ENCODE data around the gene PRKG1. TPM values are rescaled to one million over a fixed set of nuclear protein-coding genes. Genes with fewer than 3 reads are reported as not detected.

PRKG1 gene
- total RNA-seq, result under 1 TPM in 1 of 2 donors, not detected in 1; 0.42 TPM

DNA sequence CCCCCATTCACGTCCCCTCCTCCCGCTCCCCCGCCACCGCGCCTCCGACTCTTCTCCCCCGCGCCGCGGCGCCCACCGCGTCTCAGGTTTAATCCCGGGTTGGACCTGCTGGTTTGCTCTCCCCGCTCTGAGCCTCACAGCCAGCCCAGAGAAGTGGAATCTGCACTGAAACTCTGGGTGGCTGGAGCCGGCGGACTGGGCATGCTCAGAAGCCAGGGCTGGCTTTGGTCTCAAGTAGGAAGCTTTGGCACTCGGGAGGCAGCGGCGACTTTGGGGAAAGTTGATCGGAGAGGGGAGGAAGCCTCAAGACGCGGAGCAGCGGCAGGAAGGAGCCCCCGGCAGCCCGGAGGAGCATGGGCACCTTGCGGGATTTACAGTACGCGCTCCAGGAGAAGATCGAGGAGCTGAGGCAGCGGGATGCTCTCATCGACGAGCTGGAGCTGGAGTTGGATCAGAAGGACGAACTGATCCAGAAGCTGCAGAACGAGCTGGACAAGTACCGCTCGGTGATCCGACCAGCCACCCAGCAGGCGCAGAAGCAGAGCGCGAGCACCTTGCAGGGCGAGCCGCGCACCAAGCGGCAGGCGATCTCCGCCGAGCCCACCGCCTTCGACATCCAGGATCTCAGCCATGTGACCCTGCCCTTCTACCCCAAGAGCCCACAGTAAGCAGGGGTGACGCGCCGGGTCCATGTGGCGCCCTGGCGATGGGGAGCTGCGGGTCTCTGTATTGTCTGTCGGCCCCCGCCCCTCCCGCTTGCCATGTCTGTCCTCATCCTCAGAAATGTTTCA is at the start of gene PRKG1:
TSS of gene PRKG1 (plus strand) at position 250 of the 791 bp plus-strand sequence.
- peak; percentile 35 for ATAC-seq (replicated peaks)

DNA sequence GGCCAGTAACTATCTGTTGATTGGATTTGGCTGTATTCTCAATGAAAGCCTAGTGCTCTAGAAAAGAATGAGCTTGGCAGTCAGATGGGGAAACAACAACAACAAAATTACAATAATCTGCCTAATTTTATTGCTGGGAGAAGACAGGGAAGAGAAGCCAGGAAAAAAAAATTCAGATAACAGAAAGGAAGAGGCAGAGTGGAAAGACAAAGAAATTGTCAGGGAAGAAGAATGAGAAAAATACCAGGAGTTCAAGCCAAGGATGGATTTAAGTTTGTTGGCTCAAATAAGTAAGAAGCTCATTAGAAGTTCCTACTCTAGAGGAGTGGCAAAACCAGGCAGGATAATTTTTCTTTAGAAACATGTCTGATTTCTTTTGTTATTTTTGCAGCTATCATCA is 45.9 kb upstream of the PRKG1 start:
- Mint-ChIP-seq H3K36me3 (ENCODE audit: low read depth) (no peaks in the 10 kb centered on the region), H3K4me1 (no peaks in the 10 kb centered on the region), H3K4me3 (no peak overlapping the region), H3K9me3 (no peaks in the 10 kb centered on the region), H3K27ac (no peak overlapping the region), H3K27me3 (peaks cover 8% of the 10 kb centered on the region)
- ATAC-seq (replicated peaks), result no peak

More for the DNA sequence above, at the start of gene PRKG1:
- H3K9me3 Mint-ChIP-seq, result no peaks in the 10 kb centered on the region
- no peaks in the 10 kb centered on the region for H3K4me1 Mint-ChIP-seq
- peaks cover 41% of the 10 kb centered on the region for H3K27me3 Mint-ChIP-seq
- no peaks in the 10 kb centered on the region for H3K36me3 Mint-ChIP-seq (ENCODE audit: low read depth)
- peak within 1 kb of the TSS; percentile 74 for H3K4me3 Mint-ChIP-seq
- H3K27ac Mint-ChIP-seq, result no peak within 1 kb of the TSS

DNA sequence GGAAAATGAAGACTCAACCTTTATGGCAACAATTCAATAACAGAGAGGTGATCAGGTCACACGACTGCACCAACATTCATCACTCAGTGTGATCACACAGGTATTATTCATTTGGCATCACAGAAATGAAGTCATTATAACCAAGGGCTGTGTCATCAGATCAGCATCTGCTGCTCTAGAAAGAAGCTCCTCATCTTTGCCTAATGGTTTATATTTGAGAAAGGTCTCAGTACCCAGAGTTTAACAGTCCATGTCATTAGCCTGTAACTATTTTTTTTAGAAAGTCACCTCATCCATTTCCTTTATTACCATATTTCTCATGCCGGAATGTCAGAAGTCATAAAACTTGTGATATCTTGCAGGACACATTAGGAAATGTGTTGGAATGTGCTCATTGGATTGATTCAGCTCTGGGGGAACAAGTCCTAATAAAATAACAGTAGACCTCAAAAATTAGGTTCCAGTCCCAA is 45.1 kb upstream of the PRKG1 start:
- no peak for ATAC-seq (replicated peaks)
- Mint-ChIP-seq H3K4me1 (no peaks in the 10 kb centered on the region), H3K27me3 (peaks cover 8% of the 10 kb centered on the region), H3K27ac (no peak overlapping the region), H3K4me3 (no peak overlapping the region), H3K9me3 (no peaks in the 10 kb centered on the region), H3K36me3 (ENCODE audit: low read depth) (no peaks in the 10 kb centered on the region)

DNA sequence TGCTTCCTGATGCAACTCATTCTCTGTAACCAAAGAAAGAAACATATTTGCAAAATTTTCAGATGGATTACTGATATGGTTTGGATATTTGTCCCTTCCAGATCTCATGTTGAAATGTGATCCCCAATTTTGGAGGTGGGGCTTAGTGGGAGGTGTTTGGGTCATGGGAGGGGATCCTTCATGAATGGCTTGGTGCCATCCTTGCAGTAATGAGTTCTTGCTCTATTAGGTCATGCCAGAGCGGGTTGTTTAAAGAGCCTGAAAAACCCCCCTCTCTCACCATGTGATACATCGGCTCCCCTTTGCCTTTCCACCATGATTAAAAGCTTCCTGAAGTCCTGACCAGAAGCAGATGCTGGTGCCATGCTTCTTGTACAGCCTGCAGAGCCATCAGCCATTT is 43.8 kb upstream of the PRKG1 start:
- Mint-ChIP-seq H3K27ac (no peak overlapping the region), H3K27me3 (peaks cover 12% of the 10 kb centered on the region), H3K4me1 (no peaks in the 10 kb centered on the region), H3K36me3 (ENCODE audit: low read depth) (no peaks in the 10 kb centered on the region), H3K9me3 (no peaks in the 10 kb centered on the region), H3K4me3 (no peak overlapping the region)
- no peak for ATAC-seq (replicated peaks)

DNA sequence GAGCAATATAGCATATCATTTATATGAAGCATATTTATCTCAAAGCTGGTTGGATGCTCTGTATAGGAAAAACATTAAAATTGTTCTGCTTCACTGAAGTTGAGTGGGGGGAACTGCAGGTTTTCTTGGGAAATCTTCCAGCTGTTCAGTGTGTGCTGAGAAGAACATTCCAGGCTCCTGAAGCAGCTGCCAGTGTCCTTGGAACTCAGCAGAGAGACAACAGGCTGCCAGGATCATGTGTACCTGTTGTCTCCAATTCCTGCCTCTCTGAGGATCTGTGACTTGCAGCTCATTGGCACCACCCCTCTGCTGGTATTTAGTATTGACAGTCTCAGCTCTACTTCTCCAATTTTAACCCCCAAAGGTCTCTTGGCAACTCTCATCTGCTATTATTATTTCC is 42.3 kb upstream of the PRKG1 start:
- no peak for ATAC-seq (replicated peaks)
- H3K27ac Mint-ChIP-seq, result no peak overlapping the region
- no peaks in the 10 kb centered on the region for H3K36me3 Mint-ChIP-seq (ENCODE audit: low read depth)
- no peaks in the 10 kb centered on the region for H3K4me1 Mint-ChIP-seq
- no peak overlapping the region for H3K4me3 Mint-ChIP-seq
- H3K9me3 Mint-ChIP-seq, result no peaks in the 10 kb centered on the region
- H3K27me3 Mint-ChIP-seq, result peaks cover 12% of the 10 kb centered on the region

DNA sequence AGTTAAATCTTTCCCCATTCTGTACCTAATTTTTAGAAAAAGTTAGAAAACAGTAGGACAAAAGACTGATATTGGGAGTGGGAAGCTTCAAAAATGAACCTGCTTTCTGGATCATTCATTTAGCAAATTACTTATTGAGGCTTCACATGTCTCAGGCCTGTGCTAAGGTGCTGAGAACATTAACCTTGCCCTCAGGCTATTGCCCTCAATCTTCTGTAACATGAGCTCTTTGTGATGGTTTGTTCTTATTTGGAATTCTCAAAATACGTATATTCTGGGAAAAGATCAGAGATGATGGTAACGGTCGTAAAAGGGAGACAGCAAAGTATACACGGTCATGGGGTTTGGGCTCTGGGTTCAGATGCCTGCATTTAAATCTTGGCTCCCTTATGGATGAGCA is 39.5 kb upstream of the PRKG1 start:
- H3K36me3 Mint-ChIP-seq (ENCODE audit: low read depth), result no peaks in the 10 kb centered on the region
- H3K27ac Mint-ChIP-seq, result no peak overlapping the region
- no peaks in the 10 kb centered on the region for H3K4me1 Mint-ChIP-seq
- no peak for ATAC-seq (replicated peaks)
- H3K27me3 Mint-ChIP-seq, result peaks cover 12% of the 10 kb centered on the region
- no peaks in the 10 kb centered on the region for H3K9me3 Mint-ChIP-seq
- no peak overlapping the region for H3K4me3 Mint-ChIP-seq

DNA sequence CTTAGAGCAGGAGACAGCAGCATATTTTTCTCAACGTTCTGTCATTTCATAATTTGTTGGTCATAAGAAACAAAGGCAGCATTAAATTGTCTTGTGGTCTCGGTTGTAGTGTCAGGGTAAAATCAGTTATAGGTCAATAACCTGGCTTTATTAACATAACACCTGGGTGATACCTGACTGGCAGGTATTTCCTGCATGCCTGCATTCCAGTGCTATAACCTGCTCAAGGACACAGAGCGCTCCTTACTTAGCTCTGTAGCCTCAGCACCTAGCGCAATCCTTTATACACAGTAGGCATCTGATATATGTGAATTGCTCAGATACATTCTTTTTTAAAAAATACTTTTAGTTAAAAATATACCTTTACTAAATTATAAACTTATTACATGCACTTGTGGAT is 38.9 kb upstream of the PRKG1 start:
- no peak overlapping the region for H3K27ac Mint-ChIP-seq
- peaks cover 12% of the 10 kb centered on the region for H3K27me3 Mint-ChIP-seq
- no peaks in the 10 kb centered on the region for H3K4me1 Mint-ChIP-seq
- no peaks in the 10 kb centered on the region for H3K36me3 Mint-ChIP-seq (ENCODE audit: low read depth)
- no peak overlapping the region for H3K4me3 Mint-ChIP-seq
- no peak for ATAC-seq (replicated peaks)
- no peaks in the 10 kb centered on the region for H3K9me3 Mint-ChIP-seq

DNA sequence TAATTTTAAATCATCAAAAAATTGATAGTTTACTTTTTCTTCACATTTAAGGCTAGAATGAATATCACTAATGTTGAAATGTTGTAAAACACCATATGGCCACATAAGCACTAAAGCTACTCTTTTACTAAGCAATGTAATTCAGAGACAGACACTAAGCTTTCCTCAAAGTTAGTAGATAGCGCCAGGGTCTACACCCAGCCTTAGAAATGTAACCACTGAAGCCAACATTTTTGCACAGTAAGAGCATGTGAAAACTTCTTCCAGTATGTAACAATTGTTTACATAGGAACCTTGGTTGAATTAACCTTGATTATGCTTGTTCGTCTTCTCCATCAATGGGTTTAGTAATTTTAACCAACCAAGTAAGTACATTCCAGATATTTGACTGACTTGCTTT is 28.4 kb upstream of the PRKG1 start:
- no peak for ATAC-seq (replicated peaks)
- Mint-ChIP-seq H3K36me3 (ENCODE audit: low read depth) (no peaks in the 10 kb centered on the region), H3K4me1 (no peaks in the 10 kb centered on the region), H3K4me3 (no peak overlapping the region), H3K9me3 (no peaks in the 10 kb centered on the region), H3K27ac (no peak overlapping the region), H3K27me3 (peaks cover 4% of the 10 kb centered on the region)

DNA sequence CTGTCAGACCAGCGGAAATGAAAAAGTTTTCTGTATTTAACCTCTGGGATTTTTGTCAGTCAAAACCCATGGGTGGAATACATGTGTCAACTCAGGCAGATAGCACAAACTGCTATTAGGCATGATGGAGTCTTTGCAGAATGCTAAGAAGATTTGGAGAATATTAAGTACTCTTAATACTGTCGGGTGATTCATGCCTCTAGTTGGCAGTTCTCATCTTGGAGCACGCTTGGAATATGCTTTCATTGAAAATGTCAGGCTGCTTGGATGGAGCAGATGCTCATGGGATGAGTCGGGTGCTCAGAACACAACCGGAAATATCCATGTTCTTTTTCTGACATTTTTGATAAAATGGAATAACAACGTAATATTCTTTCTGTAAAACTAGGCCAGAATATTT is 27.6 kb upstream of the PRKG1 start:
- Mint-ChIP-seq H3K36me3 (ENCODE audit: low read depth) (no peaks in the 10 kb centered on the region), H3K4me1 (no peaks in the 10 kb centered on the region), H3K27me3 (peaks cover 4% of the 10 kb centered on the region), H3K9me3 (no peaks in the 10 kb centered on the region), H3K27ac (no peak overlapping the region), H3K4me3 (no peak overlapping the region)
- no peak for ATAC-seq (replicated peaks)

DNA sequence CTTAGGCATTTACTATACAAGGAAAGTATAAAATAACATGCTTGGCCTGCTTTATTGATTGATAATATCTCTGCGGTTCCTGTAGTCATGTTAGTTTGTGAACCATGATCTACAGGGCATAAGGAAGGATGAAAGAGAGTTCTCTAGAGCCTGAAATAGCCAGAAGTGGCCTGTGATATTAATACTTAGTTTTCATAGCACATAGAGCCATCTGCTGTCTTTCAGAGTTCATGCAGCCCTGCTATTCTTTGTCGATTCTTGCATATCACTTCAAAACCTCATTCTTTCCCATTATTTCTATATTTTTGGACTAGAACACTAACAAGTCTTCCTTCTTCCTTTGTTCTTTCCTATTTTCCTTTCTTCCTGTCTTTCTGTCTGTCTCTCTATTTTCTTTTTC is 26.4 kb upstream of the PRKG1 start:
- no peak overlapping the region for H3K27ac Mint-ChIP-seq
- no peak overlapping the region for H3K4me3 Mint-ChIP-seq
- peaks cover 4% of the 10 kb centered on the region for H3K27me3 Mint-ChIP-seq
- no peaks in the 10 kb centered on the region for H3K9me3 Mint-ChIP-seq
- no peak for ATAC-seq (replicated peaks)
- H3K4me1 Mint-ChIP-seq, result no peaks in the 10 kb centered on the region
- no peaks in the 10 kb centered on the region for H3K36me3 Mint-ChIP-seq (ENCODE audit: low read depth)

DNA sequence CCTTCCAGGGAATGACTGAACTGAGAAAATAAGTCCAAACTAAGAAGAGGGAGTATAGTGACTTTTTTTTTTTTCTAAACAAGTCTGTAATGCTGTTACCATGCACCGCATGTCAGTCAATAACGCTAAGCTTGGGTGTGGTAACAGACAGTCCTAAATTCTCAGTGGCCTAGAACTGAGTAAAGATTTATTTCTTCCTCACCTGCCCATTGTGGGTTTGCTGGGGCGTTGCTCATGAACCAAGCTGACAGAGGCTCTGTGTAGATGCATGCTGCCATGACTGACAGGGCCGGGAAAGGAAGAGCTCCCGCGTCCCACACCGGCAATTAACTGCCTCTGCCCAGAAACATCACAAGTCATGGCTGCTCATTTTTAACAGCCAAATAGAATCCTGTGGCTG is 25.5 kb upstream of the PRKG1 start:
- H3K9me3 Mint-ChIP-seq, result no peaks in the 10 kb centered on the region
- H3K27ac Mint-ChIP-seq, result no peak overlapping the region
- no peak for ATAC-seq (replicated peaks)
- H3K4me1 Mint-ChIP-seq, result no peaks in the 10 kb centered on the region
- H3K27me3 Mint-ChIP-seq, result peaks cover 4% of the 10 kb centered on the region
- no peak overlapping the region for H3K4me3 Mint-ChIP-seq
- no peaks in the 10 kb centered on the region for H3K36me3 Mint-ChIP-seq (ENCODE audit: low read depth)

DNA sequence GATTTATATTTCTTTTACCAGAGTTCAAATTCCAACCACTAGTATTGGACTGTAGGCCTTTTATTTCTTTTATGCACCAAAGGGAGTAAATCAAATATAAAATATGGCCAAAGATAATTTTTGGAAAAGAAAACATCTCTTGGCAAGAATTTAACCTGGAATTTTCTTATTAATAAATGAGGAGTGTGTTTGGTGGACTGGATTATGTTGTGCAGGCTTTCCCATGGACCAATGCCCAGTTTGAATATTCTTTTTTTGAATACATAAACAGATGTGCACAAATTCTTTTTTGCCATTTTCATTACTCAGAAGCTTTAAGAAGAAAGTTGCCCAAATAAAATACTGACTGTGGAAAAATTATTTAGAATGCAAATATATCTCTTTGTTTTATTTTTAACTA is 22.1 kb upstream of the PRKG1 start:
- no peaks in the 10 kb centered on the region for H3K9me3 Mint-ChIP-seq
- peaks cover 12% of the 10 kb centered on the region for H3K27me3 Mint-ChIP-seq
- no peaks in the 10 kb centered on the region for H3K36me3 Mint-ChIP-seq (ENCODE audit: low read depth)
- no peak overlapping the region for H3K4me3 Mint-ChIP-seq
- H3K4me1 Mint-ChIP-seq, result no peaks in the 10 kb centered on the region
- no peak for ATAC-seq (replicated peaks)
- no peak overlapping the region for H3K27ac Mint-ChIP-seq

DNA sequence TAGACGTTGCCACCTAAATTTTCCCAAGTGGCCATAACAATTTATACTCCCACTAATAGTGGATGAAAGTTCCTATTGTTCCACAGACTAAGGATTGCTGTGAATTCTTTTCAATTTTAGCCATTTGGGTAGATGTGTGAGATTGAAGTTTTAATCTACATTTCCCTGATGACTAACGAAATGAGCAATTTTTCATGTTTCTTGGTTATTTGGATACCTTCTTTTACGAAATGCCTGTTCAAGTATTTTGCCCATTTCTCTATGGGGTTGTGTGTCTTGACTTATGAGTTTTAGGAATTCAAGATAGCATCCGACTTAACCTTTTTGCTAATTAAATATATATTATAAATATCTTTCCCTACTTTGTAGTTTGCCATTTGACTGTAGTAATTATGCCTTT is 16.4 kb upstream of the PRKG1 start:
- Mint-ChIP-seq H3K27me3 (peaks cover 16% of the 10 kb centered on the region), H3K4me3 (no peak overlapping the region), H3K27ac (no peak overlapping the region), H3K36me3 (ENCODE audit: low read depth) (no peaks in the 10 kb centered on the region), H3K9me3 (no peaks in the 10 kb centered on the region), H3K4me1 (no peaks in the 10 kb centered on the region)
- ATAC-seq (replicated peaks), result no peak

DNA sequence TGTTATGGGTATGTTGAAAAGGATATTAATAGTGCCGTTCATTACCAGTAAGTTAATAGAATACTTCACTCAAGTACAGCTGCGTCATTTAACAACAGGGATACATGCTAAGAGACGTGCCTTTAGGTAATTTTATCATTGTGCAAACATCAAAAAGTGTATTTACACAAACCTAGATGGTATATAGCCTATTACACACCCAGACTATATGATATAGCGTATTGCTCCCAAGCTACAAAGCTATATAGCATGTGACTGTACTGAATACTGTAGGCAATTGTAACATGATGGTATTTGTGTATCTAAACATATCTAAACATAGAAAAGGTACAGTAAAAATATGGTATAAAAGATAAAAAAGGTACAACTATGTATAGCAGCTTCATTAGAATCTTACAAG is 11.1 kb upstream of the PRKG1 start:
- Mint-ChIP-seq H3K27me3 (peaks cover 7% of the 10 kb centered on the region), H3K27ac (no peak overlapping the region), H3K4me1 (no peaks in the 10 kb centered on the region), H3K9me3 (no peaks in the 10 kb centered on the region), H3K4me3 (no peak overlapping the region), H3K36me3 (ENCODE audit: low read depth) (no peaks in the 10 kb centered on the region)
- no peak for ATAC-seq (replicated peaks)

DNA sequence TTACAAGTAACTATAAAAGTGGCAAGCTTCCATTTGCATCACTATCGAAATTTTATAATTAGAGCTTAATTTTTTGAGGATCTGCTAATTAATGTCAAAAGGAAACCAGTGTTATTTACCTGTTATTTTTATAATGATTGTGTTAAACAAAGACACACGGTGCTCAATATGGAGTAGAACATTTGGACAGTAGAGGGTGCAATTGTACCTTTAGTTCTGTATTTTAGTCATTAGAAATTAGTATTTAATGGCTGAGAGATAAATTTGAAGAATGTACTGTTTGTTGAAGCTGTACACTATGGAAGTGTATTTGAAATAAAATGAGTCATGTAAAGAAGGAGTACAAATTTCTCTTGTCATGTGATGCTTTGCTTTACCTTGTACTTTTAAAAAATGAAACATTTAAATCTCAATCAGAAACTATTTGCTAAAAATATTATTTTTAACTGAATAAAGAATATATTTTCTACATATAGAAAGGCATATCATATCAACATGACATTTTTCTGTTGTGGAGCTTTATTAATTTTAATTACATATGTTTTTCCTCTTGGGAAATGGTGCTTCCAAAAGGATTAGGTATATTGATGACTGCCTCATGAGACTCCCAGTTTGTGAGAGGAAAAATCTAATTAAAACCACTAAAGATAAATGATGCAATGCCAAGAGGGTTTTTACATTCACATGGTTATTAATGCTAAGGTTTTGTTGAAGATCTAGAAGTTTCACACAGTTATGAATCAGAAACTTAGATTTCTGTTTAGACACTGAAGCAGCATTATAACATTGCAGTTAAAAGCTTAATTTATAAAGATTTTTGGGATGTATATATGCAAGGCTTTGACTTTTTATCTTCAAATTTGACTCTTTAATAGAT is 10.4 kb upstream of the PRKG1 start:
- Mint-ChIP-seq H3K9me3 (no peaks in the 10 kb centered on the region), H3K27ac (no peak overlapping the region), H3K4me3 (no peak overlapping the region), H3K36me3 (ENCODE audit: low read depth) (no peaks in the 10 kb centered on the region), H3K27me3 (peaks cover 7% of the 10 kb centered on the region), H3K4me1 (no peaks in the 10 kb centered on the region)
- ATAC-seq (replicated peaks), result no peak
